Heart left ventricle (tissue), 13 donors: ENCODE results near the gene ERBB4.

ENCODE experiments used
- POLR2A ChIP-seq, 2 donors: fragments of 450-650 bp; IDR thresholded peaks; one replicate each; pipeline ENCODE4 v1.6.1; 2017; ENCODE audit warnings: antibody characterized with exemption in 2 of 2, mild to moderate bottlenecking in 2 of 2, moderate library complexity in 2 of 2
- TF ChIP-seq, protein P1 (sequence below), 12 donors: fragments of 200-600 bp; sonication (generic) in 4 of 12; IDR thresholded peaks; one replicate each; pipeline versions ENCODE4 v1.5.0 to v1.8.0; 2018 to 2022; ENCODE audit warnings: antibody characterized with exemption in 12 of 12, mild to moderate bottlenecking in 5 of 12
- donor health status: ischemic (EF 13 %, LVEDD 7.1; RV severe dilation, severe dysfunction).
- donor health status: DM: no; HTN: yes; CAD: no.
- donor health status: DM: no; HTN: no; CAD: no.
- donor health status: ischemic (EF 25% LVEDD 6.9; RV normal size, moderate dysfunction).
- donor health status: ischemic (EF 25% LVEDD 5.7; RV mildly dilated, moderate dysfunction).
- donor health status: ischemic (EF 35%, LVEDD 5.7; RV mildly dilated, moderate dysfunction).
- donor health status: nonischemic (EF 11% LVEDD 7.7; RV severe dilation, severe dysfunction).
- donor health status: DM: yes; HTN: yes; CAD: no.
- donor health status: PGD.
- donor health status: ischemic (EF 29% LVEDD 5.4; RV normal size, mild dysfunction).
- donor health status: nonischemic (EF 23%, LVEDD 6.1; RV moderate dilation, normal function).

- TF ChIP-seq, protein P1, sequence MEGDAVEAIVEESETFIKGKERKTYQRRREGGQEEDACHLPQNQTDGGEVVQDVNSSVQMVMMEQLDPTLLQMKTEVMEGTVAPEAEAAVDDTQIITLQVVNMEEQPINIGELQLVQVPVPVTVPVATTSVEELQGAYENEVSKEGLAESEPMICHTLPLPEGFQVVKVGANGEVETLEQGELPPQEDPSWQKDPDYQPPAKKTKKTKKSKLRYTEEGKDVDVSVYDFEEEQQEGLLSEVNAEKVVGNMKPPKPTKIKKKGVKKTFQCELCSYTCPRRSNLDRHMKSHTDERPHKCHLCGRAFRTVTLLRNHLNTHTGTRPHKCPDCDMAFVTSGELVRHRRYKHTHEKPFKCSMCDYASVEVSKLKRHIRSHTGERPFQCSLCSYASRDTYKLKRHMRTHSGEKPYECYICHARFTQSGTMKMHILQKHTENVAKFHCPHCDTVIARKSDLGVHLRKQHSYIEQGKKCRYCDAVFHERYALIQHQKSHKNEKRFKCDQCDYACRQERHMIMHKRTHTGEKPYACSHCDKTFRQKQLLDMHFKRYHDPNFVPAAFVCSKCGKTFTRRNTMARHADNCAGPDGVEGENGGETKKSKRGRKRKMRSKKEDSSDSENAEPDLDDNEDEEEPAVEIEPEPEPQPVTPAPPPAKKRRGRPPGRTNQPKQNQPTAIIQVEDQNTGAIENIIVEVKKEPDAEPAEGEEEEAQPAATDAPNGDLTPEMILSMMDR (IDR thresholded peaks at IDR 0.05): no peak
- no peak for TF ChIP-seq POLR2A (IDR thresholded peaks at IDR 0.05)
These were observed 419.0 kb downstream of the ERBB4 start for GRCh38 chr2:212119591-212119990.
